ENCODE measurements around the gene CMC1.

Gene CMC1

GRCh38 chr3:28345690-28346089, 104.3 kb downstream of the CMC1 start:
- Histone ChIP-seq H3K4me3 (no peak overlapping the region), H3K36me3 (ENCODE audit: insufficient read depth, low read length) (no peaks in the 10 kb centered on the region), H3K27ac (no peak overlapping the region), H3K9ac (ENCODE audit: insufficient read length) (no peak overlapping the region), H3K9me3 (ENCODE audit: low read depth, low read length) (no peaks in the 10 kb centered on the region)
- TF ChIP-seq EZH2 (IDR thresholded peaks at IDR 0.05) (no peak), POLR2AphosphoS5 (IDR thresholded peaks at IDR 0.05; ENCODE audit: borderline replicate concordance, low read depth, low read length) (no peak), FOXP2 (optimal IDR thresholded peaks at IDR 0.05; ENCODE audit: control extremely low read depth, extremely low read length, insufficient read depth) (no peak)
- no peak for DNase-seq (ENCODE audit: low read depth, low spot score)

- Histone ChIP-seq H3K36me3 (ENCODE audit: insufficient read depth, low read length) (no peaks in the 10 kb centered on the region), H3K4me3 (peak overlapping the region; percentile 84), H3K27ac (no peak overlapping the region), H3K9ac (ENCODE audit: insufficient read length) (peak overlapping the region; percentile 86), H3K9me3 (ENCODE audit: low read depth, low read length) (no peaks in the 10 kb centered on the region)
- TF ChIP-seq FOXP2 (optimal IDR thresholded peaks at IDR 0.05; ENCODE audit: control extremely low read depth, extremely low read length, insufficient read depth) (no peak), EZH2 (IDR thresholded peaks at IDR 0.05) (no peak), POLR2AphosphoS5 (IDR thresholded peaks at IDR 0.05; ENCODE audit: borderline replicate concordance, low read depth, low read length) (no peak)
- DNase-seq (ENCODE audit: low read depth, low spot score), result no peak
These were observed 106.2 kb downstream of the CMC1 start for GRCh38 chr3:28347374-28348264.

GRCh38 chr3:28348265-28348628, 106.8 kb downstream of the CMC1 start:
- Histone ChIP-seq H3K27ac (peak overlapping the region; percentile 79; the same call in 1 of the 2 replicates), H3K9me3 (ENCODE audit: low read depth, low read length) (no peaks in the 10 kb centered on the region), H3K36me3 (ENCODE audit: insufficient read depth, low read length) (no peaks in the 10 kb centered on the region), H3K4me3 (peak overlapping the region; percentile 84), H3K9ac (ENCODE audit: insufficient read length) (peak overlapping the region; percentile 86)
- no peak for DNase-seq (ENCODE audit: low read depth, low spot score)
- TF ChIP-seq POLR2AphosphoS5 (IDR thresholded peaks at IDR 0.05; ENCODE audit: borderline replicate concordance, low read depth, low read length) (no peak), EZH2 (IDR thresholded peaks at IDR 0.05) (no peak), FOXP2 (optimal IDR thresholded peaks at IDR 0.05; ENCODE audit: control extremely low read depth, extremely low read length, insufficient read depth) (no peak)

- Histone ChIP-seq H3K9me3 (ENCODE audit: low read depth, low read length) (no peaks in the 10 kb centered on the region), H3K4me3 (peak within 1 kb of the TSS; percentile 84), H3K27ac (peak within 1 kb of the TSS; percentile 79), H3K9ac (ENCODE audit: insufficient read length) (peak within 1 kb of the TSS; percentile 86), H3K36me3 (ENCODE audit: insufficient read depth, low read length) (no peaks in the 10 kb centered on the region)
- DNase-seq (ENCODE audit: low read depth, low spot score), result no peak
- TF ChIP-seq POLR2AphosphoS5 (IDR thresholded peaks at IDR 0.05; ENCODE audit: borderline replicate concordance, low read depth, low read length), result peak; percentile 68
- TF ChIP-seq EZH2 (IDR thresholded peaks at IDR 0.05), result no peak
These were observed 107.4 kb downstream of the CMC1 start, which contains the start of the genes AZI2 and ZCWPW2 for GRCh38 chr3:28348629-28349468. Gene AZI2, minus strand, starts transcription at chr3:28348824. Its CDS starts 8,207 bp downstream, at chr3:28340617. Gene ZCWPW2, plus strand, starts transcription at chr3:28348721. Its CDS starts 64,348 bp downstream, at chr3:28413069.

- DNase-seq (ENCODE audit: low read depth, low spot score), result no peak
- peak overlapping the region; percentile 79; the same call in 1 of the 2 replicates for H3K27ac ChIP-seq
- no peaks in the 10 kb centered on the region for H3K9me3 ChIP-seq (ENCODE audit: low read depth, low read length)
- H3K9ac ChIP-seq (ENCODE audit: insufficient read length), result peak overlapping the region; percentile 86
- H3K4me3 ChIP-seq, result peak overlapping the region; percentile 84
- no peak for TF ChIP-seq POLR2AphosphoS5 (IDR thresholded peaks at IDR 0.05; ENCODE audit: borderline replicate concordance, low read depth, low read length)
- H3K36me3 ChIP-seq (ENCODE audit: insufficient read depth, low read length), result no peaks in the 10 kb centered on the region
These were observed 108.1 kb downstream of the CMC1 start for GRCh38 chr3:28349469-28350000.
